ENCODE measurements around the gene FUT4. TPM values are rescaled to one million over a fixed set of nuclear protein-coding genes. Genes with fewer than 3 reads are reported as not detected.

Gene FUT4
- total and polyA plus RNA-seq, 7 donors: 0.37 to 2.2 (median 1.2) TPM

- WGBS, 3 donors: 85 to 100% (median 96%) methylated on average over 1 of the region's 1 CpG
- intact Hi-C loops (cut with DNase I): loop anchor here in 1 of 2 donors (5.0 kb wide), 2 partner anchors 38 to 78 kb away; no protein-coding TSS in a partner anchor
- TF ChIP-seq, protein P1, sequence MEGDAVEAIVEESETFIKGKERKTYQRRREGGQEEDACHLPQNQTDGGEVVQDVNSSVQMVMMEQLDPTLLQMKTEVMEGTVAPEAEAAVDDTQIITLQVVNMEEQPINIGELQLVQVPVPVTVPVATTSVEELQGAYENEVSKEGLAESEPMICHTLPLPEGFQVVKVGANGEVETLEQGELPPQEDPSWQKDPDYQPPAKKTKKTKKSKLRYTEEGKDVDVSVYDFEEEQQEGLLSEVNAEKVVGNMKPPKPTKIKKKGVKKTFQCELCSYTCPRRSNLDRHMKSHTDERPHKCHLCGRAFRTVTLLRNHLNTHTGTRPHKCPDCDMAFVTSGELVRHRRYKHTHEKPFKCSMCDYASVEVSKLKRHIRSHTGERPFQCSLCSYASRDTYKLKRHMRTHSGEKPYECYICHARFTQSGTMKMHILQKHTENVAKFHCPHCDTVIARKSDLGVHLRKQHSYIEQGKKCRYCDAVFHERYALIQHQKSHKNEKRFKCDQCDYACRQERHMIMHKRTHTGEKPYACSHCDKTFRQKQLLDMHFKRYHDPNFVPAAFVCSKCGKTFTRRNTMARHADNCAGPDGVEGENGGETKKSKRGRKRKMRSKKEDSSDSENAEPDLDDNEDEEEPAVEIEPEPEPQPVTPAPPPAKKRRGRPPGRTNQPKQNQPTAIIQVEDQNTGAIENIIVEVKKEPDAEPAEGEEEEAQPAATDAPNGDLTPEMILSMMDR (IDR thresholded peaks at IDR 0.05): no peak
- Histone ChIP-seq H3K36me3 (ENCODE audit: insufficient read depth in 1 of 2, low read depth in 1 of 2) (no peaks in the 10 kb centered on the region), H3K4me1 (no peaks in the 10 kb centered on the region), H3K4me3 (no peak overlapping the region), H3K27me3 (ENCODE audit: insufficient read depth in 3 of 3, low read length in 2 of 3) (no peaks in the 10 kb centered on the region), H3K27ac (no peak overlapping the region), H3K9me3 (no peaks in the 10 kb centered on the region)
- ATAC-seq (no peak), DNase-seq (no peak)
Observed at GRCh38 chr11:94524341-94524740, 19.4 kb upstream of the FUT4 start.

GRCh38 chr11:94525546-94526324 lies 18.0 kb upstream of the FUT4 start:
- Histone ChIP-seq H3K36me3 (ENCODE audit: insufficient read depth in 1 of 2, low read depth in 1 of 2) (no peaks in the 10 kb centered on the region), H3K9me3 (no peaks in the 10 kb centered on the region), H3K27ac (no peak overlapping the region), H3K4me1 (no peaks in the 10 kb centered on the region), H3K27me3 (ENCODE audit: insufficient read depth in 3 of 3, low read length in 2 of 3) (no peaks in the 10 kb centered on the region), H3K4me3 (no peak overlapping the region)
- TF ChIP-seq, protein P1 (IDR thresholded peaks at IDR 0.05): no peak
- WGBS, 3 donors: 37 to 41% (median 37%) methylated on average over 5 of the region's 5 CpGs
- no peak for ATAC-seq
- intact Hi-C loops (cut with DNase I): no loop called here
- DNase-seq: peak; percentile 40 to 65

DNA sequence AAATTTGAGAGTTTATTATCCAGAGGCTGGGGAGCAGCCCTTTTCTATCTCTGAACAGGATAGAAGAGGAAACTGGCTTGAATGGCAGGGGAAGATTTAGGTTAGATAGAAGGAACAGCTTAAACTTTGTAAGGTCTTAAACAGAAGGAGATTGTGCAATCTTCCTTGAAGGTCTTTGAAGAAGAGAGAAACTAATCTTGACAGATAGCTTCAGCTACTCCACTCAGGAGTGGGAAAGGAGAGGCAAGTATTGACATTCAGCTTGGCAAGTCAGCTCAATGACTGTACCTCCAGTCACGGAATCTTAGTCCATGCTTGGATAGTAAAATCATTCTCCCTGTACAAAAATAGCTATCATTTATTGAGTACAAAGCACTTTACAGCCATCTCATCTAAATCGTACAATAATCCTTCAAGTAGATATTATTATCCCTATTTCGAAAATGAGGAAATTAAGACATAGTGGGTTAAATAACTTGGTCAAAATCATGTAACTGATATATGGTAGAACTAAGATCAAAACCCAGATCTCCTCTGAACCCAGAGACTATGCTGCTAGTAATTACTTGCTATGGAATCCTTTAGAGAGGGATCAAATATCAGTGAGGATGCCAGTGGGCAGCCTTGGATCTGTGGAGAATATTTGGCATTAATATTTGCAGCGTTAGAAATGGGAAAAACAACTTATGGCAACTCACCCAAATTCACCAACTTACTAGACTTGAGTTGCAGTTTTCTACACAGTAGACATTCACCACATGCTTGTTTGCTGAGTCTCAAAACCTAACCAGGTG lies 16.9 kb upstream of the FUT4 start:
- no peaks in the 10 kb centered on the region for H3K4me1 ChIP-seq
- intact Hi-C loops (cut with DNase I): no loop called here
- no peak for ATAC-seq
- no peaks in the 10 kb centered on the region for H3K9me3 ChIP-seq
- no peak overlapping the region for H3K4me3 ChIP-seq
- no peaks in the 10 kb centered on the region for H3K27me3 ChIP-seq (ENCODE audit: insufficient read depth in 3 of 3, low read length in 2 of 3)
- TF ChIP-seq, protein P1 (IDR thresholded peaks at IDR 0.05): no peak
- 46 to 48% (median 48%) methylated on average over 4 of the region's 4 CpGs for WGBS, 3 donors
- no peak for DNase-seq
- no peak overlapping the region for H3K27ac ChIP-seq
- H3K36me3 ChIP-seq (ENCODE audit: insufficient read depth in 1 of 2, low read depth in 1 of 2): no peaks in the 10 kb centered on the region

- Histone ChIP-seq H3K36me3 (ENCODE audit: insufficient read depth in 1 of 2, low read depth in 1 of 2) (no peaks in the 10 kb centered on the region), H3K4me3 (no peak overlapping the region), H3K27ac (no peak overlapping the region), H3K27me3 (ENCODE audit: insufficient read depth in 3 of 3, low read length in 2 of 3) (peaks cover 0 to 4% (median 0%) of the 10 kb centered on the region in 3 donors), H3K4me1 (no peaks in the 10 kb centered on the region), H3K9me3 (no peaks in the 10 kb centered on the region)
- TF ChIP-seq, protein P1 (IDR thresholded peaks at IDR 0.05): no peak
- ATAC-seq (no peak), DNase-seq (no peak)
- intact Hi-C loops (cut with DNase I): no loop called here
Observed at GRCh38 chr11:94528551-94528950, 15.2 kb upstream of the FUT4 start.

Measured in psoas muscle (tissue), 8 donors.